RPMI7951 (cell line): Measurements from ENCODE around the gene CLCNKA. TPM values are rescaled to one million over a fixed set of nuclear protein-coding genes. Genes with fewer than 3 reads are reported as not detected.
A peak's percentile ranks its signal among the peaks of the same experiment; 100 is the strongest.
"Not testable (repeated sequence)": the region's sequence is repeated elsewhere in the genome, so short reads cannot be mapped to it uniquely, and the experiment has no call there.

ENCODE experiments used
- DNase-seq: peaks from one replicate; pipeline ENCODE4 v3.0.0-alpha.2; 2012; ENCODE audit warnings: low read depth
- total RNA-seq: library from RNA; depleted of rRNA; stranded (reverse); fragments of >200 nt; shearing (Covaris generic); gene quantifications from 2 replicates; pipeline ENCODE4 v1.2.3, GENCODE V29; 2014; rRNA removed

Gene CLCNKA
- 0.12 TPM in 1 of 2 replicates, not detected in the other for total RNA-seq

DNA sequence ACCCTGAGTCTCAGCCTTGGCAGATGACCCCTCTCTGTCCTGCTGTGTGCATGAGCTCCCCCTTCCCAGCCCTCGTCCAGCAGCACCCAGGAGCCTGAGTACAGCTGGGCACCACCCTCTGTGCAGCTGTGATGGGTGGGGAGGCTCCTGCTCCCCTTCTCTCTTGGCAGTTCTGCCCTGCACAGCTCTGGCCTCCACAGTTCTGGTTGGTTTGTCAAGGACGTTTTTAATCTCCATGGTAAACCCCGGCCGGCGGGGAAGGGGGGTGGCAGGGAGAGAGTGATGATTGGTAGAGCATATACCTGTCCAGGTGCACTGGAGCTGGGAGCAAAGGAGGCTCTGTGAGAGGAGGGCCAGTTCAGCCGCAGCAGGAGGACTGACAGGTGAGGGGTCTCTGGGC lies at the start of gene CLCNKA:
Gene CLCNKA, plus strand, starts transcription at position 356 of the 400 bp plus-strand sequence. CDS start 584 bp downstream, outside the sequence.
- no peak for DNase-seq

DNA sequence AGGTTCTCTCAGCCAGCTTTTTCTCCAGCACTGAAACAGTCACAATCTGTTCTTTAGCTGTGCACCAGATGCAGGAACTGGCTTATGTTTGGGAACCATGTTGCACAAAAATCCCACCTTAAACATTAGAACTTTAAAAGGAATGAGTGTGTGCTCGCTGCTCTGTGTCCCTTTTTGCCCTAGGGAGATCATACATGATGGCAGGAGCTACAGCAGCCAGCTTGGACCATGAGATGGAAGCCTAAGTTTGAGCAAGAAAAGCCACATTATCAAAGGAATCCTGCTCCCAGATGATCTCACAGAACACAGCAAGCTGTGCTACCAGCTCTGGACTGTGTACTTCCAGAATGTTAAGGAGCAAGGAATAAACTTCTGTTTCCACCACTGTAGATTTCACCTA lies 49.4 kb upstream of the CLCNKA start:
- no peak for DNase-seq

DNA sequence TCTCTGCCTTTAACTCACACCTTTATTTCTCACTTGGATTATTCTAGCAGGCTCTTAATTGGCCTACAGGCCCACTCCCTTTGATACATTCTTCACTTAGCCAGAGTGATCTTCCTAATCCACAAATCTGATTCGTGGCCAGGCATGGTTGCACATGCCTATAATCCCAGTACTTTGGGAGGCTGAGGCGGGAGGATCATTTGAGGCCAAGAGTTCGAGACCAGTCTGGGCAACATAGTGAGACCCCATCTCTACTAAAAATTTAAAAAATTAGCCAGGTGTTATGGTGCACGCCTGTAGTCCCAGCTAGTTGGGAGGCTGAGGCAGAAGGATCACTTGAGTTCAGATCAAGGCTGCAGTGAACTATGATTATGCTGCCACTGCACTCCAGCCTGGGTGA lies 48.1 kb upstream of the CLCNKA start:
- no peak for DNase-seq

DNA sequence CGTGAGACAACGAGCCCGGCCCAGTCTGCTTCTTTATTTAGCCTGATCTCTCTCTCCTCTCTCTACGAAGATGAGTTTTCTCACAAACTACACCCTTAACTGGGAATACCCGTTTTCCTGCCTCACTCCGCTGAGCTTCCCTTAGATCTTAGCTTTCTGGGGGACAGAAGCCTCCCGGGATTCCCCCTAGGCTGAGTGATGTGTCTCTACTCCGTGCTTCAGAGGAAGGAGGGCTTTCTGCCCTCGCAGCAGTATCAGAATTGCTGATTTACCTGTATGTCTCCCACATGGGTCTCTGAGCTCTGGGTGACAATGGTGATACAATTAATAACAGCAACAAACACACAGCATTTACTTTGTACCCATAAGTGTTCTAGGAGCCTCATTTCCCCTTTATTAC lies 47.0 kb upstream of the CLCNKA start:
- DNase-seq: no peak

DNA sequence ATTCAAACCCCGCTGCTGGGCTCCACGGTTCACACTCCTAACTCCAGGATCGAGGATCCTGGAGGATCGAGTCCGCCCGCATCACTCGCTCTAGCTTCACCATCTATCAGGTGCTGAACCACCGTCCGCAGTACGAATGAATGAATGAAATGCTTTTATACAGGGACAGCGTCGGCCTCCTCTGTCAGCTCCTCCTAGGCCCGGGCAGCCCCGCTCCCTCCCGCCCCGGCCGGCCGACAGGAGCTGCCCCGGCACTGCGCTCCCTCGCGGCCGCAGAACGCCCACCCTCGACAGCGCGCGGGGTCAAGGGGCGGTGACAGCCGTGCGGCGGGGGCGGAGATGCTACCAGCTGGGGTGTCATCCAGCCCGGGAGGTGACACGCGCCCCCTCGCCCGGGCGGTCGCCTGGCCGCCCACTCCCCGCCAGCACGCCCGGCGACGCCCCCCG lies 46.5 kb upstream of the CLCNKA start:
- DNase-seq: peak; percentile 58

DNA sequence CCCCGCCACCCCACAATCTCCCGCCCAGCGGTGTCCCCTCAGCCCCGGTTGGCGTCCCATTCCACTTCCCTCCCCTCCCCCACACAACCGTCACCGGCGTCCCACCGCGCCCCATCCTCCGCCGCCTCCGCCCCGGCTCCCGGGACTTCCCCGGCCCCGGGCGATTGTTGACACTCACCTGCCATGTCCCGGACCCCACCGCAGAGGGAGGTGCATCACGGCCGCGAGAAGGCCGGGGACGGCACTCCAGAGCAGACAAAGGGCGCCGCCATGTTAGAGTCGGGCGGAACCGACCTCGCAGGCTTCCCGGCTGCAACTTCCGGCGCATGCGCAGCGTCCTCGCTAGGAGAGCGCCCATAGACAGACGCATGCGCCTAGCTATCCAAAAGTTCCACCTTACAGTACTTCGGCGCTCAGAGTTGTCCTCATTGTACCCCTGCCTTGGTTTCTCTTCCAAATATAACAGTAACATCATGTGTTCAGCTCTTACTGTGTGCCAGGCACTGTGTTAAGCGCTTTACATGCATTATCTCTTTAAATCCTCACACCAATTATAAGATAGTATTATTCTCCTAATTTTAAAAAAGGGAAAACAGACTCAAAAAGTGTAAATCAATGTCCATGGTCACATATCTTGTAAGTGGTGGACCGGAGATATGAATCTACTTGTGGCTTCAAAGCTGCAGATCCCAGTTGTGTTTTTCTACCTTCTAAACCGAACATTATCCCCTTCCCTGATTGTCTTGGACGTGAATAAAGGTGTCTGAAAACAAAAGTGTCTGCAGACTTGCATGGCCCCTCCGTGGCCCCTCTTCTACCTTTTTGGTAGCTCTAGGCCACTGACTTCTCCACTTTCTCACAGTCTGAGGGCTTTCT lies 45.8 kb upstream of the CLCNKA start, which contains the start of gene ZBTB17:
Gene ZBTB17, minus strand, starts transcription at position 297 of the 876 bp plus-strand sequence. CDS start 27,606 bp downstream, outside the sequence.
- peak; percentile 89 for DNase-seq

DNA sequence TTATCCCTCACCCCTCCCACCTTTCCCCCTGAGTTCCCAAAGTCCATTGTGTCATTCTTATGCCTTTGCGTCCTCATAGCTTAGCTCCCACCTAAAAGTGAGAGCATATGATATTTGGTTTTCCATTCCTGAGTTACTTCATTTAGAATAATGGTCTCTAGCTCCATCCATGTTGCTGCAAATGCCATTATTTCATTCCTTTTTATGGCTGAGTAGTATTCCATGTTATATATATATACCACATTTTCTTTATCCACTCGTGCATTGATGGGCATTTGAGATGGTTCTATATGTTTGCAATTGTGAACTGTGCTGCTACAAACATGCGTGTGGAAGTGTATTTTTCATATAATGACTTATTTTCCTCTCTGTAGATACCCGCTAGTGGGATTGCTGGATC lies 43.9 kb upstream of the CLCNKA start:
- not testable (repeated sequence) for DNase-seq

DNA sequence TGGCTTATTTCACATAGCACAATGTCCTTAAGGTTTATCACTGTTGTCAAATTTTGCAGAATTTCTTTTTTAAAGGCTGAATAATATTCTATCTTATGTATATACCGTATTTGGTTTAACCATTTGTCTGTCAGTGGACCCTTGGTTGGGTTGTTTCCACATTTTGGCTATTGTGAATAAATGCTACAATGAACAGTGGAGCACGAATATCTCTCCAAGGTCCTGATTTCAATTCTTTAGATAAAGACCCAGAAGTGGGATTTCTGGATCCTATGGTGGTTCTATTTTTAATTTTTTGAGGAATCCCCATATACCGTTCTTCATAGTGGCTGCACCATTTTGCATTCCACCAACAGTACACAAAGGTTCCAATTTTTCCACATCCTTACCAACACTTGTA lies 40.2 kb upstream of the CLCNKA start:
- DNase-seq: no peak

DNA sequence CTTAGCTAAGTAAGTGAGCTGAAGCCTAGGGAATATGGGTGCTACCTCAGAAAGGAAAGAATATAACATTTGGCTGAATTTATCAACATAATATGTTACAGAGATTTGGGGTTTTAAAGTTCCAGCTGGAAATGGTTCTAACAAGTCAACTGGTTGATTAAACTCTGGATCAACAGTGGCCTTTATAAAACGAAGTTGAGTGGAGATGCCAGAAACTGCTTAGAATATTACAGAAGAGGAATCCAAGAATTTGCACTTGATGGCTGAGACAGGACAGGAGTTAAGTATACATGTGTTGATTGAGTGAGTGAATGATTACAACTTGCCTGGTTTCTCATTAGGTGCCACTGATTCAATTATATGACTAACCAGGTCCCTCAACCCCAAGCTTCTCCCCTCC lies 38.6 kb upstream of the CLCNKA start:
- DNase-seq: no peak

DNA sequence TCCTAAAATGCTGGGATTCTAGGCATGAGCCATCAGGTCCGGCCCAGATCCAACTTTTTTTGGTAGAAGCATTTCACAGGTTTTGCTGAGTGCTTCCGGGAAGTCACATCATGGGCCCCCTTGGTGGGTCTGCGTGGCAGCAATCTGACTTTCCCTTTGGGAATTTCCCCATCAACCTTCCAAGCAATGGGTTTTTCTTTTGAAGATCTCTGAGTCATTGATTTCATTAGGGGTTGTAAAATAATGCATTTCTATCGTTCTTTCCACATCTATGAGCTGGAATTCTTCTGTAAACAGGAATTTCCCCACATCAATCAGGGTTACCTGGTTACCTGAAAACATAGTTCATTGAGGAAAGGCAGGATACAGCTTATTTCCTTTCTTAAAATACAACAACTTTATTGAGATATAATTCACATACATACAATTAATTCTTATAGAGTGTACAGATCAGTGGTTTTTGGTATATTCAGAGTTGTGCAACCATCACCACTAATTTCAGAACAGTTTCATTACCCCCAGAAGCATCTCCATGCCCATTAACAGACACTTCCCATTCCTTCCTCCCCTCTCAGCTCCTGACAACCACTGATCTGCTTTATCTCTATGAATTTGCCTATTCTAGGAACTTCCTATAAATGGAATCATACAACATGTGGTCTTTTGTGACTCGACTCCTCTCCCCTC lies 36.1 kb upstream of the CLCNKA start:
- peak; percentile 35 for DNase-seq

DNA sequence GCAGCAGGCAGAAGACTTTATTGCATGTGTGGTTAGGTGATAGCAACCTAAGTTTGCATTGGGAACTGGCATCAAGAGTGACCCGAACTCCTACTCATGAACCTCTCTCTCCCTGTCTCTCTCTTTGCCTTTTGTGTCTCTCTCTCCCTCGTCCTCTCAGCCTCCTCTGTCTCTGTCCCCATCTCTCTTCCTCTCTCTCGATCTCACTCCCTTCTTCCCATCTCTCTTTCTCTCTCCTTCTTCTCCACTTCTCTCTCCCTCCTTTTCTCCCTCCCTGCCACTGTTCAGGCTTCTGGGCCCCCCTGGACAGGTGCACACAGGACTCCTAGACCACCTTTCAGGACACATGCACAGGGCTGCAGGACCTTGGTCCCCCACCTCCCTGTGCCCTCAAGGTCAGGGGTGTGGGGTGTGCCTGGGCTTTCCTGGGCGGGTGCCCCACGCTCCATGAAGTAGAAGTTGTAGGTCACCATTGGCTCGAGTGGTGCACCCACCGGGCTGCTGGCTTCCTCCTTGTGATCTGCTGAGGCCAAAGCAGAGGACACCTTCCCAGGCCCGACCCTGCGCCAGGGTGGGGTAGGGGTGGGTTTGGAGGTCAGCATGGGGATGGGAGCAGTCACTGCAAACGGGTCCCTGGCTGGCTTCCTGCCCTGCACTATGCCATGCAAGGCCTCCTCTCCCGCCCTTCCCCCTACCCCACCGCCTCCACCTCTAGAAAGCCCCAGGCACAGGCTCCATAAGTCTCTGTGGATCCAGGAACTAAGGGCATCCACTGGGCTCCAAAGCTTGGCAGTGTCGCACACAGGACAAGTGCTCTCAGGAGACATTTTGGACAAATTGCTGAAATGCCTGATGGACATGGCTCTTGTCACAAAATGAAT lies 32.7 kb upstream of the CLCNKA start:
- DNase-seq: no peak

DNA sequence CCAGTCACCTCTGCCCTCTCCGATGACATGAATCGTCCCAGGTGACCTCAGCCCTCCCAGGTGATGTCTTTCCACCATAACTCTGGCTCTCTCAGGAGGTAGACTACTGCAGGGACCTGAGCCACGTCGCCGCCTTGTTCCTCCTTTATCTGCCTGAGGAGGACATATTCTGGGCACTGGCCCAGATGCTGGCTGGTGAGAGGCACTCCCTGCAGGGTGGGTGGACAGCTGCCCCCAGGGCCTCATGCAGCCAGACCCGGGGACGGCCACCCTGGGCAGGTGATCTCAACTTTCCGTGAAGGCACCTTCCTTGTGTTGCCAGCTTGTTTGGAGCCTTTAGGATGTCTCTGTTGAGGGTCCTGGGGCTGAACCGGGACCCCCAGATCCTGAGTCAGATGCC lies 32.1 kb upstream of the CLCNKA start:
- DNase-seq: no peak

DNA sequence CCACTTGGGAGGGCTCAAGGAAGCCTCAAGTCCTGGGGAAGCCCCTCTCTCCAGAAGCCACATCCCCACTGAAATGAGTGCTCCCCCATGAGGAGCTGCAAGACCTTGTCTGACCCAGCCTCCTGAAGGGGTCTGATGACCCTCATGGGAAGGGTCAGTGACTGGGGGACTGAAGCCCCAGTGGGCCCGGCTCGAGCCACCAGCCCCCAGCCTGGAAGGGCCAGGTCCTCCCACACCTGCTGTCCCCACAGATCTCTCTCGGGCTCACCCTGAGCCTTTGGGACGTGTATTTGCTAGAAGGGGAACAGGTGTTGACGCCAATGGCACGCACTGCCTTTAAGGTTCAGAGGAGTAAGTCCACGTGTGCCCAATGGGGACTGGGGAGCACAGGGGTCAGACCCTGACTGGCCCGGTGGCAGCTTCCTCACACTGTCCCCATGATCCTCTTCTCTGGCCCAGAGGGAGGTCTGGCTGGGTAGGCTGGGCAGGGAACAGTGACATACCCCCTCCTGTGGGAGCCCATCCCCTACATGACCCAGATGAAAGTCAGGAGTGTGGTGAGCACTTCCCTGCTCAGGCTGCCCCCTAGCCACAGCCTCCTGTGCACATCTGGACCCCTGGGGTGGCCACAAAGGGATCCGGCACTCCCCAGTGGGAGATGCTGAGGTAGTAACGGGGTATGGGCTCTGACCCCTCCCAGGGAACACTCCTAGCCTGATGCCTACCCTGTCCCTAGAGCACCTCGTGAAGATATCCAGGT lies 30.2 kb upstream of the CLCNKA start:
- DNase-seq: no peak

DNA sequence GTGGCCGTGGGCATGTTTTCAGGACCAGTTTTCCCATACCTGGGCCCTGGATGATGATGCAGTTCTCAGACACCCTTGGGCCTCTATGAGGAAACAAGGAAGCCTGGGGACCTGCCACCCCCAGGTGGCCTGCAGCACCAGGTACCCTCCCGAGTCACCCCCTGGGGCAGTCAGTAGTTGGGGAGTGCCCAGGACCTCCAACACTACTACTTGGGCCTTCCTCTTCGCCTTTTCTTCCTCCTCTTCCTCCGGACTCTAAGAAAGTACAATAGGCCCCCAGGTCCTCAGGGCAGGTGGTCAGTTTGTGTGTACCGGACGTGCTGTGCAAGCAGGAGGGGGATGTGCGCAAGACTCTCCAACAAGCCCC lies 29.7 kb upstream of the CLCNKA start:
- no peak for DNase-seq

DNA sequence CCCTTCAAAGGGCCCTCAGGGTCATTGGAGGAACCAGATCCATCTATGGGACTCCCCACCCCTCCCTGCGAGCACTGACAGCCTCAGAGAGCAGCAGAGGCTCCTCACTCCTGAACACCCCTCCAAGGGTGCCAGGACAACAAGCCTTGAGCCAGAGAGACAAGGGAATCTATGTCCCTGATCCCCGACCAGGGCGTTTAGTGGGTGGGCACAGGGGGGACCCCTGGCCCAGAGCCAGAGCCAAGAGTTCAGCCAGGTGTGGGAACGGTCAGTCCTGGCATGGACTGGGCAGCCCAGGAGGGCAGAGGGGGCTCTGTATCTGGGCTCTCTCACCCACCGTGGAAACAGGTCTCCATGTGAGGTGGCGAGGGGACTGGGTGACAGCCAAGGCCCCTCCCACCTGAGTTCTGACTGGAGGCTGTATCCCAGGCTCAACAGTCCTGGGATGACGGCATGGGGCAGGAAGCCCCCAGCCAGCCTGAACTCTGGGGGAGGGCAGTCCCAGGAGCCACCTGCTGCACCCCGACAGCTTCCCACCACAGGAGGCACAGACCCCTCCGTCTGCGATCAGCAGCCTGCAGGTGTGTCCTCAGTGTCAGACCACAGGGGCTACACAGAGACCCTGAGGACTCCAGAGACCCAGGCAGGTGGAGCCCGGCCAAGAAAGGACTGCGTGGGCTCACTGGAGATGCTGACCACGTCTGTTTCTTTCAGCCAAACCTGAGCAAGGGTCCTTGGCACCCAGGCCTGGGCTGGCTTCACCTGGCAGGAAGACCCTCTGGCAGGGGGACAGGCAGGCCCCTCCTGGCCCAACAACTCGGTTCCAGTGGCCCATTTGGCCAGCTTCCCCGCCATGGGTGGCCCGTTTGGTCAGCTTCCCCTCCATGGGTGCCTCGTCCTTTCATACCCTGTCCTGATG lies 29.0 kb upstream of the CLCNKA start:
- no peak for DNase-seq

DNA sequence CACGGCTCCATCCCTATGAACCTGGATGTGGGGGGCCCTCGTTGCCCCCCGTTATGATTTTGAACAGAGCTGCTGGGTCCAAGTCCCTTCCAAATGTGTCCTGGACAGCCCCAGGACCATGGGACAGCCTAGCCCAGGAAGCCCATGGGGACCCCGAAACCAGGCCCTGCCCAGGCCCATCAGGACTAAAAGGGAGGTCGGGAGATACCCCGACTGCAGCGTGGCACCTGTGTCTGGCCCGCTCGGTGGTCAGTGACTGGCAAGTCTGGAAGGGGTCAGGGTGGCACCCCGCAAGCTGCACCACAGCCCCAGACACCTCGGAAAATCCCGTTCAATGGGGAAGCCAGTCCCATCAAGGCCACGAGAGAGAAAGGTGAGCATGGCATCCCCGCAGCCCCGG lies 28.2 kb upstream of the CLCNKA start:
- no peak for DNase-seq

DNA sequence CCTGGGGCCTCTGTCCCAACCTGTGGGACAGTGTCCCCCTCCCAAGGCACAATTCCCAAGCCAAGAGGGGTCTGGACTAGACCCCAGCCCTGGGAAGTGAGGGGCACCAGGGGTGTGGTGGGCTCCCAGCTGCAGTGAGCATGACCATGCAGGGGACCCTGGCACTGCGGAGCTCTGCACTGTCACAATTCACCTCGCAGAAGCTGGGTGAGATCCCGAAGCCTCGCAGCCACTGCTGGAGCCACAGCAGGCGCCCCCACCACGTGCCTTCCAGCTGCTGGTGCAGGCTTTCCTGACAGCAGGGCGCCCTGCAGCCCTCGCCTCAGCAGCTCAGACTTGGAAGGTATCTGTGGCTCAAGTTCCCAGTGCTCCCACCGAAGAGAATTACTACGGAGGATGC lies 27.8 kb upstream of the CLCNKA start:
- no peak for DNase-seq

DNA sequence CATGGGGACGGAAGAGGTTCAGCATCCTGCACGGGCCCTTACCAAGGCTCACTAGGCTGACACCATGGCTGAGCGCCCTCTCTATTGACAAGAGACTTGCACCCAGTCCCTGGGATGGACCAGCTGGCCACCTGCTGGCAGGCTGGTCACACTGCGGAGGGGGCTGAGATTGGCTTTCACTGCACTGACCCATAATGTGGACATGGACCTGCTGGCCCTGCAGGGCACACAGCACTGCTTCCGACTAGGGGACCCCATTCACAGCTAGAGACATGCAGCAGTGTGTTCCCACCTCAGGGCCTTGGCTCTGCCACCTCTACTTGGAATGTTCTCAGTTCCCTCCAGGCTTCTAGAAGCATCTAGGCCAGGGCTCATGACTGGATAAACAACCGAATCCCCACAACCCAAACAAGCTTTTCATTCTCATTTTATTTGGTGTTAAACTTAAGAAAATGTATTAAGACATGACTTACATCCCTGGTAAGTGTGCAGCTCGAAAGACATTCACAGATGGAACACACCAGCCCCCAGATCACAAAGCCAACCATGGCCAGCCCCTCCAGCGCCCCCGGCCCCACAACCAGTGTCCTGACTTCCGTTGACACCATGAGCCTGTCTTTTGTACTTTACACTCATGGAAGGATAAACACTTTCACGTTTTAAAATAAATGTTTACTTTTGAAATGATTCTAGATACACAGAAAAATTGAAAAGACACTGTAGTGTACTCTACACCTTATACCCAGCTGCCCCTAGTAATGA lies 27.1 kb upstream of the CLCNKA start:
- DNase-seq: peak; percentile 66

DNA sequence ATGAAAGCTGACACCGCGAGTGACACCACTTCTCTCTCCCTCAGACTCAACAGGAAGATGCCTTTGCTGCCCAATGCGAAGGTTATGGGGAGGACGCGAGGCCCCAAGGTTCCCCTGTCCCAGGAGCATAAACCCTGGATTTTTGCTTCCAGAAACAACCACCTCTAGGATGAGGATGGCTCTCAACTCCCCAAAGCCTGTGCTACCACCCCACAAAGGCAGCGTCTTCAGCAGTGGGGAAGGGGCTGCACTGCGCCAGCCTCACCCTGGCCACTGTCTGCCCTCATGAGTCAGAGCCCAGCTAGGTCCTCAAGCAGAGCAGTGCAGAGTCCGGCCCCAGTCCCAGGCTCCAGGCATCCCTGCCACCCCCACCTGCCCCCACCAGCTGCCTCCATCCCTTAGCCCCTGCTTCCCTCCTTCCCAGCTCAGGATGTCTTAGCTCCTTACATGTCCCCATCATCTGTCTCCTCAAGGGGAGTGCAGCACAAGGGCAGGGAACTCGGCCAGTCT lies 24.7 kb upstream of the CLCNKA start:
- no peak for DNase-seq
